IMR-90 (cell line): ENCODE results near the gene GPATCH2. TPM values are rescaled to one million over a fixed set of nuclear protein-coding genes. Genes with fewer than 3 reads are reported as not detected.

Experiments used
- ATAC-seq: fragments of 200-7000 bp; cut with Tn5 transposase; 2 replicates; pipeline ENCODE4 v1.9.1; 2020; ENCODE audit warnings: low read depth, mild to moderate bottlenecking, moderate library complexity
- BruUV-seq: library from RNA; stranded (reverse); fragments of 400-500 nt; replicated peaks from 2 replicates; lab custom pipeline; 2021; lab: Mats Ljungman, UMichigan
- CTCF ChIA-PET: fragments of 300-600 bp; formaldehyde crosslinking; extraction: SDS; loops from one replicate; lab custom pipeline; 2021; ENCODE audit warnings: antibody characterized with exemption; lab: Yijun Ruan, JAX
- POLR2A ChIA-PET: fragments of 300-600 bp; sonication (Branson Sonifier 250); formaldehyde crosslinking; loops from one replicate; lab custom pipeline; 2022; ENCODE audit warnings: antibody characterized with exemption; ENCODE audit not compliant: unreplicated experiment; lab: Charles Lee
- DNase-seq: peaks from one replicate; pipeline ENCODE4 v3.0.0; 2013
- H2AFZ ChIP-seq: replicated peaks from 2 replicates; pipeline ENCODE3; 2013; ENCODE audit warnings: low read length, mild to moderate bottlenecking; ENCODE audit not compliant: poor library complexity
- H2AK5ac ChIP-seq: 2 replicates; pipeline ENCODE4 v1.6.1; 2013; ENCODE audit warnings: low read depth, low read length, inconsistent platforms
- H2AK9ac ChIP-seq: replicated peaks from 2 replicates; pipeline ENCODE3; 2013; ENCODE audit warnings: mild to moderate bottlenecking, low read depth, low read length, moderate library complexity; ENCODE audit not compliant: poor library complexity
- H2BK120ac ChIP-seq: 2 replicates; pipeline ENCODE4 v1.6.1; 2013; ENCODE audit warnings: low read depth, low read length, inconsistent platforms
- H2BK15ac ChIP-seq: 3 replicates; pipeline ENCODE4 v1.6.1; 2013; ENCODE audit warnings: low read depth, low read length, inconsistent platforms
- H2BK20ac ChIP-seq: 2 replicates; pipeline ENCODE4 v1.6.1; 2013; ENCODE audit warnings: low read depth, mild to moderate bottlenecking, inconsistent platforms, low read length, moderate library complexity
- H2BK5ac ChIP-seq: 2 replicates; pipeline ENCODE4 v1.6.1; 2013; ENCODE audit warnings: mild to moderate bottlenecking, low read depth, low read length, inconsistent platforms; ENCODE audit not compliant: poor library complexity, severe bottlenecking
- H3K14ac ChIP-seq: replicated peaks from 2 replicates; pipeline ENCODE4 v1.6.1; 2013; ENCODE audit warnings: low read depth, low read length, inconsistent platforms
- H3K18ac ChIP-seq: 2 replicates; pipeline ENCODE4 v1.6.1; 2013; ENCODE audit warnings: low read depth, low read length, control low read depth
- H3K23ac ChIP-seq: 2 replicates; pipeline ENCODE4 v1.6.1; 2013; ENCODE audit warnings: low read depth, low read length, inconsistent platforms
- H3K27ac ChIP-seq: 2 replicates; pipeline ENCODE4 v1.5.1; 2013; ENCODE audit warnings: mild to moderate bottlenecking, control low read depth, low read length; ENCODE audit not compliant: insufficient read depth
- H3K27me3 ChIP-seq: 2 replicates; pipeline ENCODE4 v1.6.1; 2013; ENCODE audit warnings: low read length; ENCODE audit not compliant: control insufficient read depth, insufficient read depth
- H3K36me3 ChIP-seq: 2 replicates; pipeline ENCODE4 v1.6.1; 2013; ENCODE audit warnings: low read length, mixed read lengths; ENCODE audit not compliant: control insufficient read depth, insufficient read depth
- H3K4ac ChIP-seq: 2 replicates; pipeline ENCODE4 v1.6.1; 2013; ENCODE audit warnings: low read depth, low read length, inconsistent platforms
- H3K4me1 ChIP-seq: 2 replicates; pipeline ENCODE4 v1.6.1; 2013; ENCODE audit warnings: low read length, mixed read lengths; ENCODE audit not compliant: control insufficient read depth, insufficient read depth
- H3K4me2 ChIP-seq: 2 replicates; pipeline ENCODE4 v1.6.1; 2013; ENCODE audit warnings: low read depth, mild to moderate bottlenecking, control low read depth, low read length, moderate library complexity
- H3K4me3 ChIP-seq: 2 replicates; pipeline ENCODE4 v1.5.1; 2013; ENCODE audit warnings: low read depth, mild to moderate bottlenecking, control low read depth, low read length, moderate library complexity; ENCODE audit not compliant: insufficient read depth
- H3K56ac ChIP-seq: 2 replicates; pipeline ENCODE4 v1.6.1; 2013; ENCODE audit warnings: low read length, inconsistent platforms; ENCODE audit not compliant: insufficient read depth; ENCODE audit errors: extremely low read depth
- H3K79me1 ChIP-seq, 2 experiments: 2 replicates each; pipeline ENCODE4 v1.6.1; 2013; ENCODE audit warnings: low read length in 2 of 2, inconsistent platforms in 1 of 2, low read depth in 1 of 2
- H3K9ac ChIP-seq: 2 replicates; pipeline ENCODE4 v1.6.1; 2013; ENCODE audit warnings: low read depth, low read length, control low read depth
- H3K9me1 ChIP-seq: 2 replicates; pipeline ENCODE4 v1.6.1; 2013; ENCODE audit warnings: low read length, inconsistent platforms; ENCODE audit not compliant: insufficient read depth
- H3K9me3 ChIP-seq: 2 replicates; pipeline ENCODE4 v1.6.1; 2013; ENCODE audit warnings: low read length; ENCODE audit not compliant: control insufficient read depth, insufficient read depth
- H4K20me1 ChIP-seq: 2 replicates; pipeline ENCODE4 v1.6.1; 2013; ENCODE audit warnings: low read length, inconsistent platforms; ENCODE audit not compliant: insufficient read depth
- H4K5ac ChIP-seq: 2 replicates; pipeline ENCODE4 v1.6.1; 2013; ENCODE audit warnings: mild to moderate bottlenecking, low read depth, low read length, control low read depth
- H4K8ac ChIP-seq, 2 experiments: 2 replicates each; pipeline ENCODE4 v1.6.1; 2013; ENCODE audit warnings: low read depth in 2 of 2, low read length in 2 of 2, control low read depth in 1 of 2, inconsistent platforms in 1 of 2
- H4K91ac ChIP-seq: 2 replicates; pipeline ENCODE4 v1.6.1; 2013; ENCODE audit warnings: low read depth, low read length, inconsistent platforms; ENCODE audit not compliant: insufficient read depth
- BHLHE40 ChIP-seq: fragments of 150-350 bp; IDR thresholded peaks from 2 replicates; pipeline ENCODE4 v1.6.1; 2016; ENCODE audit warnings: mild to moderate bottlenecking, low read depth, low read length
- CEBPB ChIP-seq: IDR thresholded peaks from 2 replicates; pipeline ENCODE4 v1.6.1; 2012; ENCODE audit warnings: low read depth, low read length, improper control_type of control experiment
- CHD1 ChIP-seq: IDR thresholded peaks from 2 replicates; pipeline ENCODE4 v1.6.1; 2012; ENCODE audit warnings: low read depth, low read length, improper control_type of control experiment
- CTCF ChIP-seq: conservative IDR thresholded peaks from 2 replicates; pipeline ENCODE4 v1.5.1; 2012; ENCODE audit warnings: mild to moderate bottlenecking, low read depth, low read length, improper control_type of control experiment
- FOS ChIP-seq: fragments of 150-350 bp; IDR thresholded peaks from 2 replicates; pipeline ENCODE4 v1.6.1; 2016; ENCODE audit warnings: low read depth, low read length
- MAFK ChIP-seq: IDR thresholded peaks from 2 replicates; pipeline ENCODE4 v1.6.1; 2012; ENCODE audit warnings: low read depth, low read length, improper control_type of control experiment
- MXI1 ChIP-seq: IDR thresholded peaks from 2 replicates; pipeline ENCODE4 v1.6.1; 2012; ENCODE audit warnings: low read depth, mild to moderate bottlenecking, low read length, moderate library complexity, borderline replicate concordance
- NFE2L2 ChIP-seq: fragments of 150-350 bp; IDR thresholded peaks from 2 replicates; pipeline ENCODE4 v1.6.1; 2016; ENCODE audit warnings: low read depth, mild to moderate bottlenecking, low read length
- POLR2A ChIP-seq: IDR thresholded peaks from 2 replicates; pipeline ENCODE4 v1.6.1; 2012; ENCODE audit warnings: mild to moderate bottlenecking, low read depth, low read length
- RAD21 ChIP-seq: IDR thresholded peaks from 2 replicates; pipeline ENCODE4 v1.6.1; 2012; ENCODE audit warnings: low read length, improper control_type of control experiment
- RCOR1 ChIP-seq: IDR thresholded peaks from 2 replicates; pipeline ENCODE4 v1.6.1; 2012; ENCODE audit warnings: mild to moderate bottlenecking, low read length, improper control_type of control experiment; ENCODE audit not compliant: insufficient replicate concordance
- RFX5 ChIP-seq: IDR thresholded peaks from 2 replicates; pipeline ENCODE4 v1.8.0; 2012; ENCODE audit warnings: low read depth, mild to moderate bottlenecking, low read length, moderate library complexity
- SMC3 ChIP-seq: fragments of 150-350 bp; IDR thresholded peaks from 2 replicates; pipeline ENCODE4 v1.6.1; 2016; ENCODE audit warnings: low read depth, mild to moderate bottlenecking, antibody characterized with exemption, low read length, moderate library complexity
- WGBS, 2 experiments: methylation state at CpG; one replicate each; pipeline versions ENCODE4 v1.1.5 to v1.1.7; 2013; ENCODE audit warnings: missing lambda C conversion rate in 2 of 2; ENCODE audit not compliant: insufficient read length in 1 of 2; ENCODE audit errors: extremely low coverage in 2 of 2; 5-methylcytosine and 5-hydroxymethylcytosine counted together
- dilution Hi-C: fragments of 300-500 bp; cut with HindIII; formaldehyde crosslinking; loops from one replicate; pipeline ENCODE4 v1.14.3; 2018; ENCODE audit warnings: low sequenced_read_pairs; ENCODE audit not compliant: unreplicated experiment
- in situ Hi-C: fragments of 300-500 bp; cut with MboI; formaldehyde crosslinking; loops from 3 replicates; pipeline ENCODE4 v1.14.3; 2019; ENCODE audit warnings: low sequenced_read_pairs, inconsistent platforms, mixed read lengths
- intact Hi-C: fragments of 100-400 bp; cut with micrococcal nuclease; formaldehyde crosslinking; loops from 2 replicates; pipeline ENCODE4 v1.10.0; 2022
- polyA plus RNA-seq, 3 experiments: library from polyadenylated mRNA; depleted of rRNA; stranded (reverse); fragments of >200 nt; gene quantifications; 2 replicates each; pipeline ENCODE4 v1.2.3, GENCODE V29; 2012; ENCODE audit warnings: low replicate concordance in 1 of 3
- total RNA-seq: library from RNA; depleted of rRNA; stranded (reverse); fragments of >200 nt; gene quantifications from 2 replicates; pipeline ENCODE4 v1.2.3, GENCODE V29; 2012
- TF ChIP-seq, protein P1 (sequence below): fragments of 150-350 bp; IDR thresholded peaks from 2 replicates; pipeline ENCODE4 v1.6.1; 2017; ENCODE audit warnings: mild to moderate bottlenecking, antibody characterized with exemption, low read length, low read depth

GPATCH2 gene
- total and polyA plus RNA-seq, 2 of the 4 experiments (the other 2 are of a cell fraction): 4.7 to 11.8 TPM

GRCh38 chr1:217674028-217674729 is 43.3 kb upstream of the GPATCH2 start:
- Histone ChIP-seq H3K27me3 (no peaks in the 10 kb centered on the region), H2BK20ac (no peak overlapping the region), H2BK15ac (no peak overlapping the region), H3K9me1 (no peaks in the 10 kb centered on the region), H4K91ac (no peak overlapping the region), H3K9ac (no peak overlapping the region), H4K8ac (no peak overlapping the region), H3K79me1 (no peaks in the 10 kb centered on the region), H2BK120ac (no peak overlapping the region), H2BK5ac (no peak overlapping the region), H3K4me2 (no peak overlapping the region), H4K20me1 (no peaks in the 10 kb centered on the region), H3K4ac (no peak overlapping the region; the same call in 1 of the 2 replicates), H3K27ac (no peak overlapping the region), H3K4me1 (no peaks in the 10 kb centered on the region), H3K56ac (no peak overlapping the region), H2AK9ac (no peak overlapping the region), H3K9me3 (no peaks in the 10 kb centered on the region), H3K18ac (no peak overlapping the region), H4K5ac (no peak overlapping the region), H2AK5ac (no peak overlapping the region), H3K23ac (no peak overlapping the region), H3K14ac (no peak overlapping the region), H3K4me3 (no peak overlapping the region), H2AFZ (no peak overlapping the region), H3K36me3 (no peaks in the 10 kb centered on the region)
- DNase-seq: no peak
- in situ Hi-C loops (loop anchor here (25.0 kb wide), 2 partner anchors 912 to 1687 kb away; no protein-coding TSS in a partner anchor), intact Hi-C loops (no loop called here), dilution Hi-C loops (no loop called here)
- WGBS, 2 experiments: 70% methylated on average over 2 of the region's 4 CpGs; no CpG with 5 or more reads in 1 of the 2 experiments
- ChIA-PET CTCF (no interaction called here), POLR2A (no interaction called here)
- ATAC-seq: no peak
- TF ChIP-seq POLR2A (no peak), NFE2L2 (no peak), RFX5 (no peak), RAD21 (no peak), CHD1 (no peak), CTCF (no peak), BHLHE40 (no peak), MAFK (no peak), SMC3 (no peak), CEBPB (no peak), MXI1 (no peak), FOS (no peak), RCOR1 (no peak)
- TF ChIP-seq, protein P1, sequence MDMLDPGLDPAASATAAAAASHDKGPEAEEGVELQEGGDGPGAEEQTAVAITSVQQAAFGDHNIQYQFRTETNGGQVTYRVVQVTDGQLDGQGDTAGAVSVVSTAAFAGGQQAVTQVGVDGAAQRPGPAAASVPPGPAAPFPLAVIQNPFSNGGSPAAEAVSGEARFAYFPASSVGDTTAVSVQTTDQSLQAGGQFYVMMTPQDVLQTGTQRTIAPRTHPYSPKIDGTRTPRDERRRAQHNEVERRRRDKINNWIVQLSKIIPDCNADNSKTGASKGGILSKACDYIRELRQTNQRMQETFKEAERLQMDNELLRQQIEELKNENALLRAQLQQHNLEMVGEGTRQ: no peak
- no TSS peak for BruUV-seq
